Measurements from ENCODE around the gene TMEM178A. TPM values are rescaled to one million over a fixed set of nuclear protein-coding genes. Genes with fewer than 3 reads are reported as not detected.

TMEM178A gene
- total RNA-seq, 2 experiments from 2014 or later: 0.25 to 0.38 TPM

DNA sequence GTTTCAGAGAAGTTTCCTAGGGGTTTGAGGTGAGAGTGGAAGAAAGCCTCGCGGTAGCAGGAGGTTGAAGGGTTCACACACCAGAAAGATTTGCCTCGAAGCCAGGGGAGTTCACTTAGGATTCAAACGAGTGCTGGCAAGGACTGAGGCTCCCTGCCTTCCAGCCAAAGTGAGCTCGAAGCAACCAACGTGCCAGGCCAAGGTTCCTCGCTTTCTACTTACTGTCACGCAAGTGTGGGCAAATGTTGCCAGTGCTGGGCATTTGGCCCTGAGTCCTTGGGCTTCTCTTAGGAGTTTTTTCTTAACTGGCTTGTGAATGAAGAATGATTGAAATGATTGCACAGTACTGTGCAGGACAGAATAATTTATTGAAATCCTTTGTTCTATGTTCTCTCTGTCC is 53.6 kb downstream of the TMEM178A start:
- BruUV-seq (replicated peaks): no TSS peak
- intact Hi-C loops (cut with micrococcal nuclease; ENCODE audit: unreplicated experiment): no loop called here
- Histone ChIP-seq H3K4me2 (ENCODE audit: low read length) (no peak overlapping the region), H3K9me2 (ENCODE audit: insufficient read depth, low read length) (no peaks in the 10 kb centered on the region), H3K4me3 (ENCODE audit: low read depth, low read length, poor library complexity, severe bottlenecking) (no peak overlapping the region), H3K79me2 (ENCODE audit: insufficient read depth, low read depth, low read length) (no peaks in the 10 kb centered on the region), H3K27ac (ENCODE audit: low read depth, low read length, poor library complexity, severe bottlenecking) (no peak overlapping the region), H2AFZ (ENCODE audit: low read length) (no peak overlapping the region), H3K36me3 (ENCODE audit: insufficient read depth, low read length) (no peaks in the 10 kb centered on the region), H3K4me1 (ENCODE audit: insufficient read depth, low read length, poor library complexity, severe bottlenecking) (no peaks in the 10 kb centered on the region), H4K20me1 (ENCODE audit: insufficient read depth, low read length) (no peaks in the 10 kb centered on the region), H3K9me3 (ENCODE audit: low read length) (no peaks in the 10 kb centered on the region)
- POLR2A ChIA-PET: interaction anchor here (0.6 to 0.7 kb wide), 2 partner anchors 478 to 646 kb away, joined by 3 read pairs; no protein-coding TSS in a partner anchor
- DNase-seq (ENCODE audit: low spot score): no peak
- CTCF ChIA-PET (ENCODE audit: unreplicated experiment): no interaction called here
- TF ChIP-seq, protein P1, sequence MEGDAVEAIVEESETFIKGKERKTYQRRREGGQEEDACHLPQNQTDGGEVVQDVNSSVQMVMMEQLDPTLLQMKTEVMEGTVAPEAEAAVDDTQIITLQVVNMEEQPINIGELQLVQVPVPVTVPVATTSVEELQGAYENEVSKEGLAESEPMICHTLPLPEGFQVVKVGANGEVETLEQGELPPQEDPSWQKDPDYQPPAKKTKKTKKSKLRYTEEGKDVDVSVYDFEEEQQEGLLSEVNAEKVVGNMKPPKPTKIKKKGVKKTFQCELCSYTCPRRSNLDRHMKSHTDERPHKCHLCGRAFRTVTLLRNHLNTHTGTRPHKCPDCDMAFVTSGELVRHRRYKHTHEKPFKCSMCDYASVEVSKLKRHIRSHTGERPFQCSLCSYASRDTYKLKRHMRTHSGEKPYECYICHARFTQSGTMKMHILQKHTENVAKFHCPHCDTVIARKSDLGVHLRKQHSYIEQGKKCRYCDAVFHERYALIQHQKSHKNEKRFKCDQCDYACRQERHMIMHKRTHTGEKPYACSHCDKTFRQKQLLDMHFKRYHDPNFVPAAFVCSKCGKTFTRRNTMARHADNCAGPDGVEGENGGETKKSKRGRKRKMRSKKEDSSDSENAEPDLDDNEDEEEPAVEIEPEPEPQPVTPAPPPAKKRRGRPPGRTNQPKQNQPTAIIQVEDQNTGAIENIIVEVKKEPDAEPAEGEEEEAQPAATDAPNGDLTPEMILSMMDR (conservative IDR thresholded peaks at IDR 0.05; ENCODE audit: low read length): no peak
- no peak for TF ChIP-seq EZH2phosphoT487 (IDR thresholded peaks at IDR 0.05; ENCODE audit: borderline replicate concordance, low read depth, low read length)

DNA sequence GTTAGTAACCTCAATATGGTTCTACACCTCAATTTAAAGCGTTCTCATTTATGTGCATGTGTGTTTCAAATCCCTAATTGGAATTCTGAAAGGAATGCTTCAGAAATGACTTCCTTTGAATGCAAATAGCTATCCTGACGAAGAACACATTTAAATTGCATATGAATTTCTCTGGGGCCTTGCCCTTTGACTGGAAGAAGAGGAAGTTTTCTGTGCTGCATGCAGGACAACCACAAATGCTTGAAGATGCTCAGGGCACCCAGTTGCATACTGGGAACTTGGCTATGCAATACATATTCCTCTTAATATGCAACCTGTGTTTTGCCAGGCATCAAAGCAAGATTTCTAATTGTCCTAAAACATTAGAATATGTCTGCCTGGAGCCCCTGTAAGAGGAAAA is 55.3 kb downstream of the TMEM178A start:
- Histone ChIP-seq H3K4me1 (ENCODE audit: insufficient read depth, low read length, poor library complexity, severe bottlenecking) (no peaks in the 10 kb centered on the region), H3K27ac (ENCODE audit: low read depth, low read length, poor library complexity, severe bottlenecking) (no peak overlapping the region), H3K4me3 (ENCODE audit: low read depth, low read length, poor library complexity, severe bottlenecking) (no peak overlapping the region), H4K20me1 (ENCODE audit: insufficient read depth, low read length) (no peaks in the 10 kb centered on the region), H3K9me3 (ENCODE audit: low read length) (no peaks in the 10 kb centered on the region), H3K79me2 (ENCODE audit: insufficient read depth, low read depth, low read length) (no peaks in the 10 kb centered on the region), H3K9me2 (ENCODE audit: insufficient read depth, low read length) (no peaks in the 10 kb centered on the region), H3K36me3 (ENCODE audit: insufficient read depth, low read length) (no peaks in the 10 kb centered on the region), H2AFZ (ENCODE audit: low read length) (no peak overlapping the region), H3K4me2 (ENCODE audit: low read length) (no peak overlapping the region)
- no TSS peak for BruUV-seq (replicated peaks)
- ChIA-PET CTCF (ENCODE audit: unreplicated experiment) (no interaction called here), POLR2A (interaction anchor here (0.6 kb wide), 1 partner anchor 19 kb away, joined by 3 read pairs; no protein-coding TSS in a partner anchor)
- TF ChIP-seq, protein P1 (conservative IDR thresholded peaks at IDR 0.05; ENCODE audit: low read length): no peak
- no peak for TF ChIP-seq EZH2phosphoT487 (IDR thresholded peaks at IDR 0.05; ENCODE audit: borderline replicate concordance, low read depth, low read length)
- intact Hi-C loops (cut with micrococcal nuclease; ENCODE audit: unreplicated experiment): loop anchor here (10.0 kb wide), 1 partner anchor 776 kb away; no protein-coding TSS in a partner anchor
- no peak for DNase-seq (ENCODE audit: low spot score)

DNA sequence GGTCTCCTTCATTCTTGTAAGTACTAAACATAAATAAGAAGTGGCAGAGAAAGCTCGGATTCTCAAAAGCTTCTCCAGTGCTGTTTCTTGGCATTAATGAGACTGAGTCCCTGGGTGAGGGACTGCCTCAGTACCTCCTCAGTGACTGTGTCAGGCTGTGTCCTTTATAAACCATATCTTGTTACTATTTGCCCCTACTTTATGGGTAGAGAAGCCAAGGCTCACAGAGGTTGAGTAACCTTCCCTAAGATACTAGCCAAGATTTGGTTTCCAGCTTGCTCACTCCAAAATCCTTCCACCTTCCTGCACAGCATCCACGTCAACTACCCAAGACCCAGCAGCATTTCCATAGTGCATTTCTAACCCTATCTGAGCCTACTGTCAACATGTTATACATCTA is 57.8 kb downstream of the TMEM178A start:
- Histone ChIP-seq H3K9me3 (ENCODE audit: low read length) (no peaks in the 10 kb centered on the region), H3K4me2 (ENCODE audit: low read length) (no peak overlapping the region), H3K4me1 (ENCODE audit: insufficient read depth, low read length, poor library complexity, severe bottlenecking) (no peaks in the 10 kb centered on the region), H3K9me2 (ENCODE audit: insufficient read depth, low read length) (no peaks in the 10 kb centered on the region), H4K20me1 (ENCODE audit: insufficient read depth, low read length) (no peaks in the 10 kb centered on the region), H3K4me3 (ENCODE audit: low read depth, low read length, poor library complexity, severe bottlenecking) (no peak overlapping the region), H2AFZ (ENCODE audit: low read length) (no peak overlapping the region), H3K27ac (ENCODE audit: low read depth, low read length, poor library complexity, severe bottlenecking) (no peak overlapping the region), H3K79me2 (ENCODE audit: insufficient read depth, low read depth, low read length) (no peaks in the 10 kb centered on the region), H3K36me3 (ENCODE audit: insufficient read depth, low read length) (no peaks in the 10 kb centered on the region)
- intact Hi-C loops (cut with micrococcal nuclease; ENCODE audit: unreplicated experiment): loop anchor here (10.0 kb wide), 1 partner anchor 779 kb away; no protein-coding TSS in a partner anchor
- TF ChIP-seq, protein P1 (conservative IDR thresholded peaks at IDR 0.05; ENCODE audit: low read length): no peak
- no peak for TF ChIP-seq EZH2phosphoT487 (IDR thresholded peaks at IDR 0.05; ENCODE audit: borderline replicate concordance, low read depth, low read length)
- POLR2A ChIA-PET: interaction anchor here (0.6 kb wide), 1 partner anchor 484 kb away, joined by 3 read pairs; no protein-coding TSS in a partner anchor
- DNase-seq (ENCODE audit: low spot score): no peak
- CTCF ChIA-PET (ENCODE audit: unreplicated experiment): no interaction called here
- no TSS peak for BruUV-seq (replicated peaks)
